PC-9 (cell line): ENCODE results near the gene YTHDF2. TPM values are rescaled to one million over a fixed set of nuclear protein-coding genes. Genes with fewer than 3 reads are reported as not detected.

Experiments used
- BruUV-seq: library from RNA; stranded (reverse); fragments of 400-500 nt; replicated peaks from 2 replicates; lab custom pipeline; 2021; lab: Mats Ljungman, UMichigan
- CTCF ChIA-PET: fragments of 300-600 bp; sonication (Branson Sonifier 250); formaldehyde crosslinking; loops from one replicate; lab custom pipeline; 2022; ENCODE audit warnings: antibody characterized with exemption; lab: Charles Lee
- POLR2A ChIA-PET: fragments of 300-600 bp; sonication (Branson Sonifier 250); formaldehyde crosslinking; loops from one replicate; lab custom pipeline; 2022; ENCODE audit warnings: antibody characterized with exemption; ENCODE audit not compliant: unreplicated experiment; lab: Charles Lee
- DNase-seq, 2 experiments: peaks; one replicate each; pipeline versions ENCODE4 v3.0.0 to v3.0.0-alpha.2; 2015 to 2022; ENCODE audit warnings: mixed read lengths in 1 of 2
- H2AFZ ChIP-seq: fragments of 200-600 bp; sonication (generic); 2 replicates; pipeline ENCODE4 v1.8.1; 2017; ENCODE audit warnings: antibody characterized with exemption
- H3F3A ChIP-seq: fragments of 200-600 bp; sonication (generic); 2 replicates; pipeline ENCODE4 v1.8.1; 2017; ENCODE audit warnings: antibody characterized with exemption, mild to moderate bottlenecking, low read depth; ENCODE audit not compliant: insufficient read depth
- H3K27ac ChIP-seq: fragments of 200-600 bp; sonication (generic); 2 replicates; pipeline ENCODE4 v1.6.1; 2016; ENCODE audit warnings: mixed run types
- H3K27me3 ChIP-seq: fragments of 200-600 bp; sonication (generic); 2 replicates; pipeline ENCODE4 v1.6.1; 2016; ENCODE audit warnings: low read depth, mixed run types; ENCODE audit not compliant: insufficient read depth
- H3K36me3 ChIP-seq: fragments of 200-600 bp; sonication (generic); 2 replicates; pipeline ENCODE4 v1.6.1; 2016; ENCODE audit warnings: low read depth, mixed run types
- H3K4me1 ChIP-seq: fragments of 200-600 bp; sonication (generic); replicated peaks from 2 replicates; pipeline ENCODE4 v1.6.1; 2016; ENCODE audit warnings: mixed run types; ENCODE audit not compliant: insufficient read depth
- H3K4me2 ChIP-seq: fragments of 200-600 bp; sonication (generic); 2 replicates; pipeline ENCODE4 v1.6.1; 2017; ENCODE audit warnings: mixed run types
- H3K4me3 ChIP-seq: fragments of 200-600 bp; sonication (generic); 2 replicates; pipeline ENCODE4 v1.6.1; 2016; ENCODE audit warnings: mixed run types
- H3K79me2 ChIP-seq: fragments of 200-600 bp; sonication (generic); 2 replicates; pipeline ENCODE4 v1.6.1; 2017; ENCODE audit warnings: low read depth, mixed run types
- H3K9me2 ChIP-seq: fragments of 200-600 bp; sonication (generic); 2 replicates; pipeline ENCODE4 v1.8.1; 2017; ENCODE audit warnings: mild to moderate bottlenecking; ENCODE audit not compliant: insufficient read depth
- H3K9me3 ChIP-seq: fragments of 200-600 bp; sonication (generic); 2 replicates; pipeline ENCODE4 v1.8.1; 2016; ENCODE audit warnings: low read depth; ENCODE audit not compliant: insufficient read depth
- H4K20me1 ChIP-seq: fragments of 200-600 bp; sonication (generic); 2 replicates; pipeline ENCODE4 v1.8.1; 2017; ENCODE audit not compliant: insufficient read depth
- CTCF ChIP-seq: fragments of 200-600 bp; sonication (generic); conservative IDR thresholded peaks from 2 replicates; pipeline ENCODE4 v1.6.1; 2017; ENCODE audit warnings: mixed run types, antibody characterized with exemption, mild to moderate bottlenecking, moderate library complexity
- EZH2 ChIP-seq: fragments of 200-600 bp; sonication (generic); IDR thresholded peaks from 2 replicates; pipeline ENCODE4 v1.8.0; 2017; ENCODE audit warnings: antibody characterized with exemption, low read depth
- intact Hi-C: fragments of 100-400 bp; cut with micrococcal nuclease; formaldehyde crosslinking; loops from one replicate; pipeline ENCODE4 v1.10.0; 2022; ENCODE audit not compliant: unreplicated experiment
- total RNA-seq: library from RNA; stranded (reverse); gene quantifications from 2 replicates; pipeline ENCODE4 v1.2.3, GENCODE V29; 2021

YTHDF2 gene
- total RNA-seq, 1 experiment from 2014 or later, result 63.4 TPM

GRCh38 chr1:28796352-28797211 is 59.8 kb downstream of the YTHDF2 start:
- ChIA-PET CTCF (no interaction called here), POLR2A (interaction anchor here (0.6 kb wide), 1 partner anchor 77 kb away, joined by 19 read pairs; no protein-coding TSS in a partner anchor)
- no peak for DNase-seq
- Histone ChIP-seq H3K4me2 (peak overlapping the region; percentile 55), H3K36me3 (no peaks in the 10 kb centered on the region), H3F3A (peaks cover 7% of the 10 kb centered on the region; the same call in 1 of the 2 replicates), H3K9me2 (no peaks in the 10 kb centered on the region), H3K9me3 (no peaks in the 10 kb centered on the region), H3K27me3 (no peaks in the 10 kb centered on the region), H4K20me1 (no peaks in the 10 kb centered on the region), H2AFZ (no peak overlapping the region), H3K79me2 (no peaks in the 10 kb centered on the region), H3K4me3 (no peak overlapping the region), H3K27ac (no peak overlapping the region), H3K4me1 (peaks cover 12% of the 10 kb centered on the region)
- TF ChIP-seq CTCF, result no peak
- TF ChIP-seq EZH2, result no peak
- no TSS peak for BruUV-seq
- intact Hi-C loops, result no loop called here

GRCh38 chr1:28800324-28800723 is 63.6 kb downstream of the YTHDF2 start:
- no peak for DNase-seq
- no TSS peak for BruUV-seq
- CTCF ChIA-PET, result no interaction called here
- Histone ChIP-seq H3K4me2 (no peak overlapping the region), H3K4me1 (peaks cover 12% of the 10 kb centered on the region), H3K27ac (no peak overlapping the region), H3K9me3 (no peaks in the 10 kb centered on the region), H3F3A (peaks cover 7% of the 10 kb centered on the region; the same call in 1 of the 2 replicates), H4K20me1 (no peaks in the 10 kb centered on the region), H3K9me2 (no peaks in the 10 kb centered on the region), H3K27me3 (no peaks in the 10 kb centered on the region), H2AFZ (no peak overlapping the region), H3K4me3 (no peak overlapping the region), H3K36me3 (no peaks in the 10 kb centered on the region), H3K79me2 (no peaks in the 10 kb centered on the region)
- intact Hi-C loops, result no loop called here
- POLR2A ChIA-PET, result no interaction called here
- TF ChIP-seq CTCF (no peak), EZH2 (no peak)

GRCh38 chr1:28801461-28801860 is 64.7 kb downstream of the YTHDF2 start:
- Histone ChIP-seq H3K4me1 (peaks cover 4% of the 10 kb centered on the region), H3K4me2 (no peak overlapping the region), H3K4me3 (no peak overlapping the region), H3F3A (no peaks in the 10 kb centered on the region), H3K27me3 (no peaks in the 10 kb centered on the region), H2AFZ (no peak overlapping the region), H3K79me2 (no peaks in the 10 kb centered on the region), H3K9me3 (no peaks in the 10 kb centered on the region), H3K27ac (no peak overlapping the region), H3K9me2 (no peaks in the 10 kb centered on the region), H4K20me1 (no peaks in the 10 kb centered on the region), H3K36me3 (no peaks in the 10 kb centered on the region)
- no peak for DNase-seq
- no TSS peak for BruUV-seq
- intact Hi-C loops, result no loop called here
- no peak for TF ChIP-seq CTCF
- no peak for TF ChIP-seq EZH2
- CTCF ChIA-PET, result no interaction called here
- POLR2A ChIA-PET, result no interaction called here
